ENCODE results near the gene SMYD3.

SMYD3 gene

GRCh38 chr1:245996811-245997210, 510.3 kb downstream of the SMYD3 start:
- Histone ChIP-seq H3K36me3 (ENCODE audit: low read length) (no peaks in the 10 kb centered on the region), H3K27ac (ENCODE audit: low read depth, low read length) (no peak overlapping the region), H3F3A (ENCODE audit: insufficient read depth) (no peaks in the 10 kb centered on the region), H3K27me3 (ENCODE audit: low read length) (no peaks in the 10 kb centered on the region), H3K9me2 (replicated peaks; ENCODE audit: insufficient read depth, low read length) (no peaks in the 10 kb centered on the region), H3K9ac (ENCODE audit: low read length) (no peak overlapping the region), H3K79me2 (ENCODE audit: insufficient read depth, low read length) (no peaks in the 10 kb centered on the region), H3K4me2 (ENCODE audit: low read depth, low read length, poor library complexity, severe bottlenecking) (no peak overlapping the region), H4K20me1 (ENCODE audit: low read depth, low read length) (no peaks in the 10 kb centered on the region), H3K9me3 (ENCODE audit: insufficient read depth, low read length) (no peaks in the 10 kb centered on the region), H3K4me3 (ENCODE audit: insufficient read depth, low read length, poor library complexity, severe bottlenecking) (no peak overlapping the region), H2AFZ (ENCODE audit: low read depth, low read length, severe bottlenecking) (no peak overlapping the region)
- TF ChIP-seq CTCF (IDR thresholded peaks at IDR 0.05; ENCODE audit: insufficient read depth, low read length, poor library complexity, severe bottlenecking) (no peak), EZH2phosphoT487 (conservative IDR thresholded peaks at IDR 0.05; ENCODE audit: low read length) (no peak)

- H3K79me2 ChIP-seq (ENCODE audit: insufficient read depth, low read length): no peaks in the 10 kb centered on the region
- H3K27ac ChIP-seq (ENCODE audit: low read depth, low read length): no peak overlapping the region
Measured at GRCh38 chr1:245995474-245995873, 511.6 kb downstream of the SMYD3 start.

GRCh38 chr1:245991266-245991665, 515.8 kb downstream of the SMYD3 start:
- no peak overlapping the region for H3K9ac ChIP-seq (ENCODE audit: low read length)
- no peak overlapping the region for H3K4me3 ChIP-seq (ENCODE audit: insufficient read depth, low read length, poor library complexity, severe bottlenecking)
- H3K27me3 ChIP-seq (ENCODE audit: low read length): no peaks in the 10 kb centered on the region
- no peaks in the 10 kb centered on the region for H4K20me1 ChIP-seq (ENCODE audit: low read depth, low read length)
- H3K27ac ChIP-seq (ENCODE audit: low read depth, low read length): no peak overlapping the region
- H3K9me3 ChIP-seq (ENCODE audit: insufficient read depth, low read length): no peaks in the 10 kb centered on the region
- no peak overlapping the region for H2AFZ ChIP-seq (ENCODE audit: low read depth, low read length, severe bottlenecking)
- H3K79me2 ChIP-seq (ENCODE audit: insufficient read depth, low read length): no peaks in the 10 kb centered on the region
- no peaks in the 10 kb centered on the region for H3K36me3 ChIP-seq (ENCODE audit: low read length)
- H3F3A ChIP-seq (ENCODE audit: insufficient read depth): no peaks in the 10 kb centered on the region
- TF ChIP-seq CTCF (IDR thresholded peaks at IDR 0.05; ENCODE audit: insufficient read depth, low read length, poor library complexity, severe bottlenecking) (no peak), EZH2phosphoT487 (conservative IDR thresholded peaks at IDR 0.05; ENCODE audit: low read length) (no peak)
- H3K9me2 ChIP-seq (replicated peaks; ENCODE audit: insufficient read depth, low read length): no peaks in the 10 kb centered on the region
- H3K4me2 ChIP-seq (ENCODE audit: low read depth, low read length, poor library complexity, severe bottlenecking): no peak overlapping the region

More at GRCh38 chr1:245995474-245995873, 511.6 kb downstream of the SMYD3 start:
- TF ChIP-seq CTCF (IDR thresholded peaks at IDR 0.05; ENCODE audit: insufficient read depth, low read length, poor library complexity, severe bottlenecking) (no peak), EZH2phosphoT487 (conservative IDR thresholded peaks at IDR 0.05; ENCODE audit: low read length) (no peak)
- Histone ChIP-seq H3K27me3 (ENCODE audit: low read length) (no peaks in the 10 kb centered on the region), H3K4me3 (ENCODE audit: insufficient read depth, low read length, poor library complexity, severe bottlenecking) (no peak overlapping the region), H3K36me3 (ENCODE audit: low read length) (no peaks in the 10 kb centered on the region), H3K9ac (ENCODE audit: low read length) (no peak overlapping the region), H3K9me2 (replicated peaks; ENCODE audit: insufficient read depth, low read length) (no peaks in the 10 kb centered on the region), H3K4me2 (ENCODE audit: low read depth, low read length, poor library complexity, severe bottlenecking) (no peak overlapping the region), H2AFZ (ENCODE audit: low read depth, low read length, severe bottlenecking) (no peak overlapping the region), H4K20me1 (ENCODE audit: low read depth, low read length) (no peaks in the 10 kb centered on the region), H3K9me3 (ENCODE audit: insufficient read depth, low read length) (no peaks in the 10 kb centered on the region), H3F3A (ENCODE audit: insufficient read depth) (no peaks in the 10 kb centered on the region)
